ENCODE data around the gene CDH4.

GRCh38 chr20:61810066-61810737, 558.1 kb downstream of the CDH4 start:
- TF ChIP-seq CTCF (optimal IDR thresholded peaks at IDR 0.05 in 1 of 3, IDR thresholded peaks at IDR 0.05 in 1 of 3, conservative IDR thresholded peaks at IDR 0.05 in 1 of 3; ENCODE audit: extremely low read depth in 1 of 3, insufficient read depth in 2 of 3, low read length in 3 of 3) = no peak
- TF ChIP-seq EZH2 (IDR thresholded peaks at IDR 0.05; ENCODE audit: low read length) = no peak

All from keratinocyte (primary cell).